Limb (tissue), 2 donors: ENCODE results near the gene LYPD6.

Source experiments
- DNase-seq, 2 donors: peaks; one replicate each; pipeline ENCODE4 v3.0.0-alpha.2; 2016; ENCODE audit errors: extremely low spot score in 2 of 2

LYPD6 gene

DNA sequence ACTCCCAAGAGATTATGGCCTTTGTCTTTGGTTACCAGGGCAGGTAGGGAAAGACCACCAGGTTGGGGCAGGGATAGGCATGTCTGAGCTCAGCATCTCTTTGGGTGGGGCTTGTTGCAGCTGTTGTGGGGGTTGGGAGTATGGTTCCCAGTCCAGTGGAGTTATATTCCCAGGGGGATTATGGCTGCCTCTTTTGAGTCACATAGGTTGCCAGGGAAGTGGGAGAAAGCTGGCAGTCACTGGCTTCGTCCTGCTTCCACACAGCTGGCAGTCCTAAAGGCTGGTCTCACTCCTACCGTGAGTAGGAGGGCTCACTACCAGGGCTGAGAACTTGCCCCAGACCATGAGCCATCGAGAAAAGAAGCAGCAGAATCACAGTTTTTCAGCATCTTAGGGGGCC, 79.1 kb downstream of the LYPD6 start:
- no peak for DNase-seq

DNA sequence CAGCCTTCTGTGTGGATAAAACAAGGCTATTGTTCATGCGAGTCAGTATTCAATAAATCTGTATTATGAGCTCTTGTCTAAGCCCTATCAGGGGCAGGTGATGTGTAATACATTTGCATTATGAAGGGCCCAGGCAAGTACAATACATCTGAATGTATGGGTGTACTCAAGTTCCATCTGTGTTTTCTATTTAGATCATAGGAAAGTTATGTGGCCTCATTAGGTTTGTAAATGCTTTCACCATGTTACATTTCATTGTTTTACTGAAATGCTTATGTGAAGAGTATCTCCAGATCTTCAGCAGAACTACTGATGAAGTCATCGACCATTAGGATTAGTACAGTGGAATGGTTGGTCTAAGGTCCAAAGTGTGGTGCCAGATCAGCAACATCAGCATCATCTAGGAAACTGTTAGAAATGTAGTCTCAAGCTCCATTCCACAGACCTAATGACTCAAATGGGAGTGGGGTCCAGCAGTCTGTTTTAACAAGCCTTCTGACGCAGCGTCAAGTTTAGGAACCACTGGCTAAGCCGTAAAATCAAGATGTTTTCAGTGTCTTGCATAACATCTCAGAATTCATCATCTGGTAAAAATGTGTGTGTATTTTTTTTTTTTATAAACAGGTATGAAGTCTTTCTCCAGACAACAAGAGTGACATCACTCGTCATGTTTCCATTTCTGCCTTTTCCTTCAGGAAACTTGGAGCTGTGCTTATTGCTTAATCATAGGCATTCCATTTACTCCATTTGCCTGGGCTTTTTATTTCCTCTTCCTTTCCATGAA, 80.5 kb downstream of the LYPD6 start:
- DNase-seq: peak in 1 of 2 donors; percentile 40

DNA sequence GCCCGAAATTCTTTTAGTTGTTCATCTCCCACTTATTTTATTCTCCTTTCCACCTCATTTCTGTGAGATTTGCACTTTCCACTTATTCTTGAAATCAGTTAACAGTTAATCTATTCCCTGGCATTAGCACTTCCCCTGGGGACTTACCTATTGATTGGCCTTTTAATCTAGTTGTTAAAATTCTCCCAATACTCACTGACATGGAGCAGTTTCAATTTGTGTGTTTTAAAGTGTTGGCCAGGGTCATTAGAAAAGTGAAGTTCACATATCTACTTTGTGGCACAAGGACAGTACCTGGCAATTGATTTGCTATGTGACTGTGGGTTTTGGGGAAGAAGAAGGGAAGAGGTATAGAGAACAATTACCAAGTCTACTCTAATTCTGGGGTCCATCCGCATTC, 83.1 kb downstream of the LYPD6 start:
- DNase-seq: no peak

DNA sequence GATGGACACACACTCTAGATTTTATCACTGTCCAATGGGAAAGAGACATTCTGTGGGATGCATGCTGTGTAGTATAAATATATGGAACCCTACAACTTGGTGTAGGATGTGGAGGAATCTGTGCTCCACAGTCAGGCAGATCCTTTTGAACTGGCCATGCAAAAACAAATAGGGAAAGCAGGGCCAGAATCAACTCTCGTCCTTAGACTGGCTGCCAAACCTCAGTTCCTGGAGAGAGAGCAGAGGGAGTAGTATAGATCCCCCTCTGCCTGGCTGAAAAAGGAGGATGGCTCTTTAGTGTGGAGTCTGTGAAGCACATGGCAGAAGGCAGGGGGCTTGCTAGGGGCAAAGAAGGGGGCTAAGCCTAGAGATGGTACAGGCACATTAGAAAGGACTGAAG, 84.7 kb downstream of the LYPD6 start:
- no peak for DNase-seq

DNA sequence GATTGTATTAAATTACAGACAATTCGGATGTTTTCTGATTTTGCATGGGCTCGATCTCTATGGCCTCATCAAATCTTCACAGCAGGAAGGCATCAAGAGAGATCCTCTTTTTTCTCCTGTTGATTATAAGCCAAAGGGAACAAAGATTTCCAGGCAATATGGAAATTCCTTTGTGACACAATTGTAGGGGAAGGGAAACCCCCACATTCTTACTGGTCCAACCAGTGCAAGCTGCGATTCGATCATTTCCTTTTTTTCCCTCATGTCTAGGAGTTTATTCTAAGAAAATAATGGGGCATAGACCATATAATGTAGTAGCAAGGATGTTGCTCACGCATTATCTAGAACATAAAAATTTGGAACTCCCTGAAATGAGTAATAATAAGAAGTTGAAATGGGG, 87.7 kb downstream of the LYPD6 start:
- DNase-seq: no peak

DNA sequence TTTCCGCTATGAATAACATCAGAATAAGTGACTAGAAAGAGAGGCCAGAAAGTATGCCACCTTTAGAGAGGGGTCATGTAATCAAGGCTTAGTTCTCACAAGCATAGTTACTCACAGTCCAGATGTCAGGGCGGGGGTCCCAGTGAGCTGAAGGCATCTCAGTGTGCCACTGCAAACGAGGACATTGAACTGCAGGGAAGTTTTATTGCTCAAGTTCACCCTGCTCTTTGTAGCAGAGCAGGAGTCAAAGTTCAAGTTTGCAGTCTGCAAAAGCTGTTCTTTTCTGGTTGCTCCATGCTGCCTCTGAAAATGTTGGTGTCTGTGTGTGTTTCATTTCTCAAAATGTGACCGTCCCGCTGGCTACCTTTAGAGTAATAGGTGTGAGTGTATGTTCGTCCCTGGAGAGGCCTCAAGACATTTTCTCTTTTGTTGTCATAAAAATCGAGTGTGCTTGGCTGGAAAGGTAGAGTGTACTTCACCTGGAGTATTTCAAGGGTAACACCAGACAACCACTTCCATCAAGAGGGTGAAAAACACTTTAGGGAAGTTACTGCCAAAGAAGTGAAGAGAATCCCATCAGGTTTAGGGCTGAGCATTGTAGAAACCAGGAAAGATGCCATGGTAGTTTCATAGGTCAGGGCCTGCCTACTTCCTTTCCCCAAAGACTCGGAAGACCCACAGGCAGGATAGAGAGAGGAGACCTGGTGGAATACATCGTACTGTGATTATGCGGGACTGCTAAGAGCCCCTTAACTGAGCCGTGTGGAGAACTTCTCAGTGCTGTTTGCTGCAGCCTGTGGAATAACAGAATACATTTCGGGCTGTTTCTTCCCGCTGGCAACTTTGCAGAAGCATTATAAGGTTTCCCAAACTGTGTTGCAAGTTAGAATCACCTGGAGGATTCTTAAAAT, 89.9 kb downstream of the LYPD6 start:
- no peak for DNase-seq

DNA sequence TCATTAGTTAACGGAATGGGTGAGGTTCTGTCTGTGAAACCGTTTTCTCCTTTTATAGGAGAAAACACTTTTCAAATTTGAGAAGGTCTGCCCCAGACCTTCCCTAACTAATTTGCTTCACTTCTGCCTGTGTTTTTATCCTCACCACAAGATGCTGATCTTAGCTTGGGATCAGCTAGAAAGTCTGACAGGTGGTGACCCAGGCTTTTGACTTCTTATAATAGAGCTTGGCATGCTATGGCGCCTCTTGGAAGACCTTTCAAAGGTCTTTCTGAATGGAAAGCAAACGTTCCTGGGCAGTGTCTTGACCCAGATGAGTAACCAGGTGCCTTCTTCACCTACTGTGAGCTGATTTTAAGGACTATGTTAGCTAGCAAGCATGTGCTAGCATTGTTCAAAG, 91.4 kb downstream of the LYPD6 start:
- no peak for DNase-seq

DNA sequence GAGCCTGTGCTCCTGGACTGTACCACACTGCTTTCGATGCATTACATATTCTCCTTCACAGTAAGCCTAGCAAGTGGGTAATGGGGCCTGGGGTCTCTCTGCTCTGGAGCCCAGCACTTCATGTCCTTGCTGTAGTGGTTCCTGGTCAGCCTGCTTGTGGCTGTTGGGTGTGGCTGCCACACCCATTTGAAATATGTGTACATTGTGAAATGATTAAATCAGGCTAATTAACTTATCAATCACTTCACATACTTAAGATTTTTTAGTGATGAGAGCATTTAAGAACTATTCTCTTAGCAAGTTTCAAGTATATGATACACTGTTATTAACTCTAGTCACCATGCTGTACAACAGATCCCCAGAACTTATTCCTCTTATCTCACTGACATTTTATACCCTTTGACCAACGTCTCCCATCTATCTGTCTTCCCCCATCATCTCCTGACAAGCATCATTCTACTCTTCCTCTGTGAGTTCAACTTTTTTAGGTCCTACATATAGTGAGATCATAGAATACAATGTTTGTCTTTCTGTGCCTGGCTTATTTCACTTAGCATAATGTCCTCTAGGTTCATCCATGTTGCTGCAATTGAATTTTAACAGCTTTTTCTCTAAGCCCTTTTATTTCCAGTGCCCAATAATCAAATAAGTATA, 92.1 kb downstream of the LYPD6 start:
- DNase-seq: no peak

DNA sequence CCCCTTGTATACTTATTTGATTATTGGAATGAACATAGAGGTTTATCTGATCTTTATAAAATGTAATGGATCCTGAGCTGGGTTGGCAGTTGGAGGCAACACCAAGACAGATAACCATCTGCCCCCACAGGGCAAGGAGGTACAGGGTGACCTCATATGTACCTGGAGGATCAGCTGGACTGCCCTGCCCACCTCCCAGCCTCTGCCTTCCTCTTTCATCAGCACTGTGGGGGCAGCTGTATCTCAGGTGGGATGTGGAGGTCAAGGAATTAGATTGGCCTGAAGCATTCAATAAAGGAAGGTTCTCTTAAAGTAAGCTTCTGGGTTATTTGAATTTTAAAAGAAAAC, 92.6 kb downstream of the LYPD6 start:
- no peak for DNase-seq

DNA sequence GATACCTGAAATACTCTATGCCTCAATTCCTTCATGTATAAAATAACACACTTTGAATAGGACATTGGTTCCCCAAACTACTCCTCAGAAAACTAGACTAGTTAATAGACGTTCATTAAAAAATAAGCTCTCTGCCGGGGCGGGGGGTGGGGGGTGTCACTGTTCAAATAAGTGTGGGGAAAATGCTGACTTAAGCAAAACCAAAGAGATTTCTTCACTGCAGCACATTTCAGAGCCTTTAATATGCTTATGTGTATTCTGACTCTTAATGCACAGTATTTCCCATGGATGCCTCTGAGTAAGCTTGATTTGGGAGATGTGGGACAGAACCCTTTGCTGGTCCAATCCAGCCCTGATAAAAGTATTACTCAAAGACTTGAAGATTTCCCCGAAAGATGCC, 93.2 kb downstream of the LYPD6 start:
- no peak for DNase-seq

DNA sequence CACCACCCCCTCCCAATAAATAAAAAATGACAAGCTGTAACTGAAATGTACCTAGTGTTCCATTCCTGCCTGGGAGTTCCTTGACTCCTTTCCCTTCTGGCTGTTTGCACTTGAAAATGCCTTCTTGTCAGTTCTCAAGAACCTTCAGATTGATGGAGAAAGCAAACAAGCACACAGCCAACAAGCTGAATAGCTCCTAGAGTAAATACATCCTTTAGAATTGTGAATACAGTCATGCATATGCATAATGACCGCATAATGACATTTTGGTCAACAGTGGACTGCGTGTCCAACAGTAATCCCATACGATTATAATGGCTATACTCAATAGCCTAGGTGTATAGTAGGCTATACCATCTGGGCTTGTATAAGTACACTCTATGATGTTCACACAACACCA, 97.0 kb downstream of the LYPD6 start:
- DNase-seq: no peak

DNA sequence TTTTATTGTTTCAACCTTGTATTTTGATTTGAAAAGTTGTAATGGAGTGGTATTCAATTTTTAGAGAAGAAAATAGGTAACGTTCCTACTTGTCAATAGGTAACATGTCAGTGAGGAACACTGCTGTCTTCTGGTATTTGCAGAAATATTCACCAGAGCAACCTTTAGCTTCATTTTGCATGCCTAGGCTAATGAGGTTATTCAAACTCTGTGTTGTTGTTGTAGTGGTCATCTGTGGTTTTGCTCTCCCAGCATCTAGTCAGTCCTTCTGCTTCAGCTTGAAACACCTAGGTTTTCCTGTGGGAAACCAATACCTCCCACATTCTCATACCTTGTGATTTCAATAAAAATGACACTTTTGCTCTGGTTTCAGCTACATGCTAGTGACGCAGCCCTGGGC, 98.4 kb downstream of the LYPD6 start:
- DNase-seq: no peak

DNA sequence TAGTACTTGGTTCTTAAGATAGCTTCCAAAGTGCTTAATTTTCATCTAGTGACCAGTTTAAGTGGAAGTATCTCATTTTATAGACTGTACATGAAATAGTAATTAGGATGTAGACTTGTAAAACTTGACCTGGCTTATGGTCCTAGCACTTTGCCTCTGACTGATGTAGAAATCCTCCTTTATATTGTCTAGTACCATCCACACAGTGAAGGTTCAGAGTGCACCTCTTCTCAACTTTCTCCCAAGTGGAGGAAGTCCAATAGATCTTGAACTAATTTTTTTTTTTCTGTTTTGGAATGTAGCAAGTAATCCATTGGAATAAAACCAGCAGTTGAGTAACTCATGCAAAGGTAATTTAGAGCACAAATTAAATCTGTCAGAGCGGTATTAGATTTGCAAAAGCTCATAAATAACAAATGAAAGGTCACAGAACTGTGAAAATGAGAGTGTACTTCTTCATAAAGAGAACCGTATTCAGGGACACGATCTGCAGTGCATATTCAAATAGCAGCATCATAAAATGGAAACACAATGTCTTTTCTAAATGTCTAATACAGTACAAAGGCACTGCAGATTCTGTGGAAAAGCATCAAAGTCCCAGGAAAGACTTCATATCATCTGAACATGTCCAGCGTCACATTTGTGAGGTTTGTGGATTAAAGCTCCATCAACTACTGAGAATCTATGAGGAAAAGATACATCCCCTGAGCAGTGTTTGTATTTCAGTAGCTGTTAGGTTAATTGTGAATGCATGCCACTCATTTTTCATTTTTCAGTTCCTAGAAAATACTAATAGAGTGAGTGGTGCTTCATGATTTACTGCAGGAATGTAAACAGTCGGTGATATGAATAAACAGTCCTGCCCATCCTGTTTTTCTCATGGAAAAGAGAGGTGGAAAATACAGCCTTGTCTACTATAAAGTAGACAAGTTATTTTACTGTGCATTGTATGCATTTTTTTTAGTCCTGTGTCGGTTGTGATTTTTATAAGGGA, 100.7 kb downstream of the LYPD6 start:
- DNase-seq: no peak

DNA sequence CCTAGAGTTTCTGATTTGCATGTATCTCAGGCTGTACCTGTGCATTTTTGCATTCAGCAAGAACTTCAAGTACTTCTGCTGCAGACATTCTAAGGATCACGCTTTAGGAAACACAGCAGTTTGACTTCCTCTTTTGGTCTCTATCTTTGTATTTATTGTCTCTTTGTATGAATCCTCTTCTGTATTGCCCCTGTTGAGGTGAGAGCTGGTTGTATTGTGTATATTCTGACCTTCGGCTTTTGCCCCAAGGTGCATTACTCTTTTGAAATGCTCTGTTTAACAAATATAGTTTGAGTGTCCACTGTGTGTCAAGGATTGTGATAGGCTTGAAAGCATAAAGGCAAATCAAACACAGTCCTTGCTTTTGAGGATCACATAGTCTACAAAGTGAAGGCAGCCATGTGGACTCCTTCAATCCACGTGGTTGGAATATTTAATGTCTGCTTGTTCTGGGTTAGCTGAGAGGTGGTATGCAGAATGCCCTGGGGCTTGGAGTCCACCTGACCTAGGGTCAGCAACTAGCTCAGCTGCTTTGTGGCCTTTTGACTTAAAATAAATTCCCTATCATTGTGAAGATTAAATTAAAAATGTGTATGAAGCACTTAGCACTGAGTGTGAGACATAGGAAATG, 108.1 kb downstream of the LYPD6 start:
- no peak for DNase-seq

DNA sequence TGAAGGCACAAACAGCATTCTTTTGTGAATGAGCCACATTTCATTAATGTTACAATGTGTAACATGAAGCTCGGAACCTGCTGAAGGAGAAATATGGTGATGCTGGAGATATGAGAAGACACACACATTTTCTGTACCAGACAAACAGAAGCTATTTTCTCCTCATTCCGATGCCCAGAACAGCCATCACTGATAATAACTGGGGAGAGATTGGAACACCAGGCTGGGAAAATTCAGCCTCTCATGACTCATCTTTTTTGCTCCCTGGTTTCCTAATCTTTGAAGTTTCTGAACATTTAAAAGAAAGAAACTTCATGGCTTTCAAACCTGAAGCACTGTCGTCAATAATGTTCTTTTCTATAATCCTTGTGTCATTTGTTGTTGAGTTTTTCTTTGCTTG, 110.9 kb downstream of the LYPD6 start:
- DNase-seq: no peak

DNA sequence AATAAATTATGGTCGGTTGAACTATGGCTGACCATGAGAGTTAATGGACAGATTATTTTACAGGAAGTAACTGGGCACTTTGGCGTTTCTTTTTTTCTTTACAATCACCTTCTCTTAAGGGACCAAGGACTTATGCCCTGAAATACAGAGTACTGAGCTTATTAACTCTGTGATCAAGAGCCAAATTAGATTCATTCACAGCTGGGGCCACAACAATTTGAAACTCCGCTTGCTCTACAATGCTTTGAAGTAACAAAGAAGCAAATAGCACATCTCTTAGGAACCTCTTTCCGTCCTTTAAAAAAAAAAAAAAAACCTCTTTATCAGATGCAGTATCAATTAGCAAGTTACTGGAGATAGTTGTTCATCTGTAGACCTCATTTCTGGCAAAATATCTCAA, 112.0 kb downstream of the LYPD6 start:
- no peak for DNase-seq

DNA sequence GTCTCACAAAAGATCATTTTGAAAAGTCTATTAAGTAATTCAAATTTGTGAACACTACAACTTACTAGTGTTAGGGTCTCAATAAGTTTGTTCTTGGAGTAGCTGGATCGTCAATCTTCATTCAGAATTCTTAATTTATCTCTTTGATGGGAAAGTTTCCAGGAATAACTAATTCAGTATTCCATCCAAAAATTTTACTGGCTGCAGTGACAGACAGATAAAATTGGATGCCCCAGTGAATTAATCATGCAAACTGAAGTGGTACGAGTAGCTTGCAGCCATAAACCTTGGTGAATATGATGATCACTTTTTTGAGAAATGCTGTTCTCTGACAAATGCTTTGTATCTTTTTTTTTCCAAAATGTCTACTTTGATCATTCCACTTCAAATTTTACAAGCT, 112.8 kb downstream of the LYPD6 start:
- DNase-seq: no peak

DNA sequence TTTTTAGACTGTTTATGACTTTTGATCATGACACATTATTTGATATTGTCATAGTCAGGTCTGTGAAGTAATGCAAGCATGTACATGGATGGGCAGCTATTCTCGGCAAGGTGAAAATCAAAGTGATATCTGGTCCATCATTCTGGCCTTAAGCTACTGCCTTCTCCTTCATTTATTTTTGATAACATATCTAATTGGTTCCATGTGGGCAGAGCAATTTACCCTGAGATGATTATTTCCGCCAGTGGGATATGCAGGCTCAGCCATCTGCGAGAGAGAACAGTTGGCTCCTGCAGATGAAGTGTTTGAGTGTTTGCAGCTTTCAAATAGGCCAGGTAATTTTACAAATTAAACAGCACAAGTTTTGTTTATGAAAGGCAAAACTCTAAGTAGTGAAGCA, 116.4 kb downstream of the LYPD6 start:
- no peak for DNase-seq

DNA sequence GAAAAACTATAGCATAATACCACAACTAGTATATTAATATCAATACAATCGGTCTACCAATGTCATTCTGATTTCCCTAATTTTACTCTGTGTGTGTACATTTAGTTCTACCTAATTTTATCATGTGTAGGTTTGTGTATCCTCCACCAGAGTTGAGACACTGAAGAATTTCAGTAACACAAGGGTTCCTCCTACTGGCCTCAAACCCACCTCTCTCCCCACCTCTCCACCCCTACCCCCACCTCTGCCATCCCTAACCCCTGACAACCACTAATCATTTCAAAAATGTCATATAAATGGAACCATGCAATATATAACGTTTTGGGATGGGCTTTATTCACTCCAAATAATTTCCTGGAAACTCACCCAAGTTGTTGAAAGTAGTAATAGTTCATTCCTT, 117.9 kb downstream of the LYPD6 start:
- DNase-seq: no peak

DNA sequence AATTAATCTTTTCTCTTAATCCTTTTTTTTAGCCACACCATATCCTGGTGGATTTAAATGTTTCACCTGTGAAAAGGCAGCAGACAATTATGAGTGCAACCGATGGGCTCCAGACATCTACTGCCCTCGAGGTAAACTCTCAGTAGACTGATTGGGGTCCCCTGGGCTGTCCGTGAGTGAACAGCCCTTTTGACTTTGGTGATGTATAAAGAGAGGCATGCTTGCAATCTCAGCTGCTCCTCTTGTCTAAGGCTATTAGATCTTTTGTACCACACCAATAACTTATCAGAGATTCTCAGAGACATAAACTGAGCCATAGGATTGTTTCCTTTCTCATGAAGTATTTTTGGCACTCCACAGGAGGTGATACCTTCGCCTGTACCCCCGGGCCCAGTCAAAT, 118.6 kb downstream of the LYPD6 start:
- no peak for DNase-seq
